OCI-LY1 (cell line): Measurements from ENCODE around the gene C8G.

ENCODE experiments used
- H2AFZ ChIP-seq: fragments of 200-600 bp; sonication (generic), shearing (Covaris generic); 2 replicates; pipeline ENCODE4 v1.6.0; 2014; ENCODE audit warnings: antibody characterized with exemption, mild to moderate bottlenecking, low read length
- H3F3A ChIP-seq: fragments of 200-600 bp; sonication (generic), shearing (Covaris generic); 2 replicates; pipeline ENCODE4 v1.6.0; 2014; ENCODE audit warnings: mild to moderate bottlenecking, antibody characterized with exemption, low read length, moderate library complexity; ENCODE audit not compliant: insufficient read depth
- H3K27ac ChIP-seq: fragments of 200-600 bp; sonication (generic); 2 replicates; pipeline ENCODE4 v1.5.1; 2014; ENCODE audit warnings: low read length, mixed run types, mild to moderate bottlenecking, low read depth; ENCODE audit not compliant: poor library complexity, severe bottlenecking
- H3K27me3 ChIP-seq: fragments of 200-600 bp; sonication (generic); 2 replicates; pipeline ENCODE4 v1.6.0; 2014; ENCODE audit warnings: antibody characterized with exemption, mild to moderate bottlenecking, low read length, moderate library complexity; ENCODE audit not compliant: insufficient read depth
- H3K36me3 ChIP-seq: fragments of 200-600 bp; sonication (generic); 2 replicates; pipeline ENCODE4 v1.6.1; 2014; ENCODE audit warnings: mild to moderate bottlenecking, antibody characterized with exemption, low read length, moderate library complexity, mixed read lengths; ENCODE audit not compliant: insufficient read depth
- H3K4me1 ChIP-seq: fragments of 200-600 bp; sonication (generic); 2 replicates; pipeline ENCODE4 v1.5.1; 2014; ENCODE audit warnings: mild to moderate bottlenecking, low read length, moderate library complexity; ENCODE audit not compliant: insufficient read depth, severe bottlenecking
- H3K4me2 ChIP-seq: fragments of 200-600 bp; sonication (generic), shearing (Covaris generic); 2 replicates; pipeline ENCODE4 v1.6.1; 2014; ENCODE audit warnings: low read length
- H3K4me3 ChIP-seq: fragments of 200-600 bp; sonication (generic); 2 replicates; pipeline ENCODE4 v1.5.1; 2014; ENCODE audit warnings: low read length, low read depth, mild to moderate bottlenecking, mixed read lengths; ENCODE audit not compliant: poor library complexity, severe bottlenecking
- H3K79me2 ChIP-seq: fragments of 200-600 bp; shearing (Covaris generic); 2 replicates; pipeline ENCODE4 v1.6.1; 2016; ENCODE audit warnings: mixed run types, low read length, mixed read lengths; ENCODE audit not compliant: insufficient read depth
- H3K9ac ChIP-seq: fragments of 200-600 bp; sonication (generic), shearing (Covaris generic); 2 replicates; pipeline ENCODE4 v1.6.1; 2014; ENCODE audit warnings: mild to moderate bottlenecking, low read length, mixed read lengths
- H3K9me2 ChIP-seq: fragments of 200-600 bp; sonication (generic), shearing (Covaris generic); 2 replicates; pipeline ENCODE4 v1.6.1; 2014; ENCODE audit warnings: low read depth, mild to moderate bottlenecking, low read length, mixed read lengths
- H3K9me3 ChIP-seq: fragments of 200-600 bp; shearing (Covaris generic); 2 replicates; pipeline ENCODE4 v1.6.1; 2014; ENCODE audit warnings: low read length, mixed read lengths
- H4K20me1 ChIP-seq: fragments of 200-600 bp; sonication (generic), shearing (Covaris generic); 2 replicates; pipeline ENCODE4 v1.6.0; 2016; ENCODE audit warnings: mild to moderate bottlenecking, low read length; ENCODE audit not compliant: insufficient read depth
- EZH2 ChIP-seq: fragments of 200-600 bp; sonication (generic), shearing (Covaris generic); IDR thresholded peaks from 2 replicates; pipeline ENCODE4 v1.8.0; 2017; ENCODE audit warnings: borderline replicate concordance, mixed run types, mild to moderate bottlenecking, antibody characterized with exemption, low read length, moderate library complexity, mixed read lengths
- TF ChIP-seq, protein P1 (sequence below): fragments of 200-600 bp; sonication (generic), shearing (Covaris generic); IDR thresholded peaks from 2 replicates; pipeline ENCODE4 v1.5.1; 2017; ENCODE audit warnings: mild to moderate bottlenecking, antibody characterized with exemption, low read length, moderate library complexity, mixed read lengths

The C8G gene

GRCh38 chr9:136952876-136953770 is 8.1 kb downstream of the C8G start:
- no peaks in the 10 kb centered on the region for H3K9me3 ChIP-seq
- no peak overlapping the region for H3K9ac ChIP-seq
- no peak overlapping the region for H2AFZ ChIP-seq
- H3K27me3 ChIP-seq, result peaks cover 18% of the 10 kb centered on the region; the same call in 1 of the 2 replicates
- no peaks in the 10 kb centered on the region for H3K9me2 ChIP-seq
- H4K20me1 ChIP-seq, result no peaks in the 10 kb centered on the region
- H3K4me3 ChIP-seq, result no peak overlapping the region
- H3K79me2 ChIP-seq, result no peaks in the 10 kb centered on the region
- no peak for TF ChIP-seq EZH2
- TF ChIP-seq, protein P1, sequence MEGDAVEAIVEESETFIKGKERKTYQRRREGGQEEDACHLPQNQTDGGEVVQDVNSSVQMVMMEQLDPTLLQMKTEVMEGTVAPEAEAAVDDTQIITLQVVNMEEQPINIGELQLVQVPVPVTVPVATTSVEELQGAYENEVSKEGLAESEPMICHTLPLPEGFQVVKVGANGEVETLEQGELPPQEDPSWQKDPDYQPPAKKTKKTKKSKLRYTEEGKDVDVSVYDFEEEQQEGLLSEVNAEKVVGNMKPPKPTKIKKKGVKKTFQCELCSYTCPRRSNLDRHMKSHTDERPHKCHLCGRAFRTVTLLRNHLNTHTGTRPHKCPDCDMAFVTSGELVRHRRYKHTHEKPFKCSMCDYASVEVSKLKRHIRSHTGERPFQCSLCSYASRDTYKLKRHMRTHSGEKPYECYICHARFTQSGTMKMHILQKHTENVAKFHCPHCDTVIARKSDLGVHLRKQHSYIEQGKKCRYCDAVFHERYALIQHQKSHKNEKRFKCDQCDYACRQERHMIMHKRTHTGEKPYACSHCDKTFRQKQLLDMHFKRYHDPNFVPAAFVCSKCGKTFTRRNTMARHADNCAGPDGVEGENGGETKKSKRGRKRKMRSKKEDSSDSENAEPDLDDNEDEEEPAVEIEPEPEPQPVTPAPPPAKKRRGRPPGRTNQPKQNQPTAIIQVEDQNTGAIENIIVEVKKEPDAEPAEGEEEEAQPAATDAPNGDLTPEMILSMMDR, result no peak
- no peak overlapping the region for H3K27ac ChIP-seq
- no peaks in the 10 kb centered on the region for H3F3A ChIP-seq
- no peaks in the 10 kb centered on the region for H3K36me3 ChIP-seq
- H3K4me1 ChIP-seq, result peaks cover 12% of the 10 kb centered on the region
- no peak overlapping the region for H3K4me2 ChIP-seq

- Histone ChIP-seq H3K27ac (no peak overlapping the region), H3K4me2 (no peak overlapping the region), H3K9me3 (no peaks in the 10 kb centered on the region), H4K20me1 (no peaks in the 10 kb centered on the region), H3K36me3 (no peaks in the 10 kb centered on the region), H3K4me1 (peaks cover 12% of the 10 kb centered on the region), H3K9ac (no peak overlapping the region), H3K79me2 (no peaks in the 10 kb centered on the region), H2AFZ (no peak overlapping the region), H3F3A (no peaks in the 10 kb centered on the region), H3K9me2 (no peaks in the 10 kb centered on the region), H3K4me3 (no peak overlapping the region), H3K27me3 (peaks cover 19% of the 10 kb centered on the region; the same call in 1 of the 2 replicates)
- TF ChIP-seq, protein P1, result no peak
- TF ChIP-seq EZH2, result no peak
Observed at GRCh38 chr9:136953771-136954269, 8.8 kb downstream of the C8G start.

DNA sequence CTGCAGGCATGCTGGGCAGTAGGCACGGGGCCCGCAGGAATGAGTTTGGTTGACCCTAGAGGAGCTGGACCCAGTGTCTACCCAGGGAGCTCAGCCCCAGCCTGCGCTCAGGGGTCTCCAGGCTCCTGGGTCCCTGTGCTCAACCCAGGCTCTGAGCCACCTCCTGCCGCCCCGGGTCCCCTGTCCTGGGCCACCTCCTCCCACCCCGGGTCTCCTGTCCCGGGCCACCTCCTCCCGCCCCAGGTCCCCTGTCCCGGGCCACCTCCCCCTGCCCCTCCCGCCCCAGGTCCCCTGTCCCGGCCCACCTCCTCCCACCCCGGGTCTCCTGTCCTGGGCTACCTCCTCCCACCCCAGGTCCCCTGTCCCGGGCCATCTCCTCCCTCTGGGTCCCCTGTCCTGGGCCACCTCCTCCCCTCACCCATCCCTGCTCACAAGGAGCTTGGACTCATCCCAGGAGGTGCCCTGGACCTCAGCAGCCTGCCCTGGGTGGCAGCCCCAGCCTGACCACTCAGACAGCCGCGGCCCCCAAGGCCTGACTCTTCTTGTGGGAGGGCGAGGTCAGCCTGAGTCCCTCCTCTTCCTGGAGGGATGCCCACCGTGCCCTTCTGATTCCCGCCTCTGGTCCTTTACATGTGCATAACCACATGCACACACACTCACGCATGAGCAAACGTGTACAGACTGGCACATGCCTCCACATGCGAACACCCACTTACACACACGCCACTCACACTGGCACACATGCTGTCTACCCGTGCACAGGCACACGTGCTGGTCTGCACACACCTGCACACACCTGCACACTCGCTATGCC is 9.4 kb downstream of the C8G start:
- H3F3A ChIP-seq, result no peaks in the 10 kb centered on the region
- no peaks in the 10 kb centered on the region for H3K9me3 ChIP-seq
- TF ChIP-seq EZH2, result no peak
- TF ChIP-seq, protein P1, result no peak
- H3K27ac ChIP-seq, result no peak overlapping the region
- peaks cover 20% of the 10 kb centered on the region; the same call in 1 of the 2 replicates for H3K27me3 ChIP-seq
- H3K4me1 ChIP-seq, result peaks cover 8% of the 10 kb centered on the region
- no peak overlapping the region for H3K9ac ChIP-seq
- H3K9me2 ChIP-seq, result no peaks in the 10 kb centered on the region
- H3K4me3 ChIP-seq, result no peak overlapping the region
- H3K4me2 ChIP-seq, result no peak overlapping the region
- no peaks in the 10 kb centered on the region for H4K20me1 ChIP-seq
- H3K36me3 ChIP-seq, result no peaks in the 10 kb centered on the region
- no peak overlapping the region for H2AFZ ChIP-seq
- no peaks in the 10 kb centered on the region for H3K79me2 ChIP-seq
